ENCODE data around the gene SH3PXD2A. TPM values are rescaled to one million over a fixed set of nuclear protein-coding genes. Genes with fewer than 3 reads are reported as not detected.
"Not testable (repeated sequence)": the region's sequence is repeated elsewhere in the genome, so short reads cannot be mapped to it uniquely, and the experiment has no call there.

Gene SH3PXD2A
- total RNA-seq, 1 donor from 2014 or later, result 12.2 TPM

- no peaks in the 10 kb centered on the region for H3K27me3 ChIP-seq (ENCODE audit: control insufficient read depth, insufficient read depth, low read length)
- no peak overlapping the region for H3K4me3 ChIP-seq (ENCODE audit: low read depth, low read length)
- DNase-seq (ENCODE audit: low read depth), result no peak
- H3K36me3 ChIP-seq (ENCODE audit: control insufficient read depth, insufficient read depth, low read length), result no peaks in the 10 kb centered on the region
- TF ChIP-seq, protein P1, sequence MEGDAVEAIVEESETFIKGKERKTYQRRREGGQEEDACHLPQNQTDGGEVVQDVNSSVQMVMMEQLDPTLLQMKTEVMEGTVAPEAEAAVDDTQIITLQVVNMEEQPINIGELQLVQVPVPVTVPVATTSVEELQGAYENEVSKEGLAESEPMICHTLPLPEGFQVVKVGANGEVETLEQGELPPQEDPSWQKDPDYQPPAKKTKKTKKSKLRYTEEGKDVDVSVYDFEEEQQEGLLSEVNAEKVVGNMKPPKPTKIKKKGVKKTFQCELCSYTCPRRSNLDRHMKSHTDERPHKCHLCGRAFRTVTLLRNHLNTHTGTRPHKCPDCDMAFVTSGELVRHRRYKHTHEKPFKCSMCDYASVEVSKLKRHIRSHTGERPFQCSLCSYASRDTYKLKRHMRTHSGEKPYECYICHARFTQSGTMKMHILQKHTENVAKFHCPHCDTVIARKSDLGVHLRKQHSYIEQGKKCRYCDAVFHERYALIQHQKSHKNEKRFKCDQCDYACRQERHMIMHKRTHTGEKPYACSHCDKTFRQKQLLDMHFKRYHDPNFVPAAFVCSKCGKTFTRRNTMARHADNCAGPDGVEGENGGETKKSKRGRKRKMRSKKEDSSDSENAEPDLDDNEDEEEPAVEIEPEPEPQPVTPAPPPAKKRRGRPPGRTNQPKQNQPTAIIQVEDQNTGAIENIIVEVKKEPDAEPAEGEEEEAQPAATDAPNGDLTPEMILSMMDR (IDR thresholded peaks at IDR 0.05; ENCODE audit: insufficient read depth, low read length, poor library complexity, severe bottlenecking), result no peak
Observed at GRCh38 chr10:103818105-103818504, 37.3 kb downstream of the SH3PXD2A start.

DNA sequence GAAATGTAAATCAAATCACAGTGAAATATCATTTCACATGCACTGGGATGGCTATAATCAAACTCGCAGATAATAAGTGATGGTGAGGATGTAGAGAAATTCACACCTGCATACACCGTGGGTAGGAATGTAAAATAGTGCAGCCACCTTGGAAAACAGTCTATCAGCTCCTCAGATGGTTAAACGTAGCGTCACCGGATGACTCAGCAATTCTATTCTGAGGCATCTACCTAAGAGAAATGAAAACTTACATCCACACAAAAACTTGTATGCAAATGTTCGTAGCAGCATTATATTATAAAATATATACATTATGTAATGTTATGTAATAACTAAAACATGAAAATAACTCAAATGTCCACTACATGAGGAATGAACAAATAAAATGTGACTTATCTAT is 38.9 kb downstream of the SH3PXD2A start:
- Histone ChIP-seq H3K36me3 (ENCODE audit: control insufficient read depth, insufficient read depth, low read length) (no peaks in the 10 kb centered on the region), H3K4me3 (ENCODE audit: low read depth, low read length) (no peak overlapping the region), H3K27me3 (ENCODE audit: control insufficient read depth, insufficient read depth, low read length) (no peaks in the 10 kb centered on the region)
- no peak for DNase-seq (ENCODE audit: low read depth)
- TF ChIP-seq, protein P1 (IDR thresholded peaks at IDR 0.05; ENCODE audit: insufficient read depth, low read length, poor library complexity, severe bottlenecking), result no peak

DNA sequence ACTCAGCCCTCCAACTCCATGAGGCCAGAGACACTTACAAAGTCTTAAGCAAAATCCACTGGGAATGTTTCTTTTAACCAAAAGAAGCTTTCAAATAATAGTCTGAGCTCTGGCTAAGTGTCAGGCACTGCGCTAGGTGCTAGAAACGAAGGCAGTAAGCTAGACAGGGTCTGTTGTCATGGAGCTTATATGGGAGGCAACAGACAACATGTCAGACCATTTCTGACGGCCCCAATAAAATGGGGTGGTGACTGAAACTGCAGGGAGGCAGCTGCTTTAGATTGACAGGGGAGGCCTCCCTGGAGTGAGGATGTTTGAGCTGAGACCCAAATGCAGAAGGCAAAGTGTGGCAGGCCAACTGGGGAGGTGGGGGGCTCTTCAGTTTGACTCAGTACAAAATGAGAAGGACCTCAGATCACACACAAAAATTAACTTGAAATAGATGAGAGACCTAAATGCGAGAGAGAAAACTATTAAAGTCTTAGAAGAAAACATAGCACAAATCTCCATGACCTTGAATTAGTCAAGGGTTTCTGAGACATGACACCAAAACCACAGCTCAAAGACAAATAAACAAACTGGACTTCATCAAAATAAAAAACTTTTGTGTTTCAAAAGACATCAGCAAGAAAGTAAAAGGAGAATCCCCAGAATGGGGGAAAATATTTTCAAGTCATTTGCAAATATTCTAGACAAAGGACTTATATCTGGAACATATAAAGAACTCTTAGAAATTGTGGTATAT is 40.6 kb downstream of the SH3PXD2A start:
- Histone ChIP-seq H3K27me3 (ENCODE audit: control insufficient read depth, insufficient read depth, low read length) (no peaks in the 10 kb centered on the region), H3K36me3 (ENCODE audit: control insufficient read depth, insufficient read depth, low read length) (no peaks in the 10 kb centered on the region), H3K4me3 (ENCODE audit: low read depth, low read length) (no peak overlapping the region)
- TF ChIP-seq, protein P1 (IDR thresholded peaks at IDR 0.05; ENCODE audit: insufficient read depth, low read length, poor library complexity, severe bottlenecking), result no peak
- no peak for DNase-seq (ENCODE audit: low read depth)

DNA sequence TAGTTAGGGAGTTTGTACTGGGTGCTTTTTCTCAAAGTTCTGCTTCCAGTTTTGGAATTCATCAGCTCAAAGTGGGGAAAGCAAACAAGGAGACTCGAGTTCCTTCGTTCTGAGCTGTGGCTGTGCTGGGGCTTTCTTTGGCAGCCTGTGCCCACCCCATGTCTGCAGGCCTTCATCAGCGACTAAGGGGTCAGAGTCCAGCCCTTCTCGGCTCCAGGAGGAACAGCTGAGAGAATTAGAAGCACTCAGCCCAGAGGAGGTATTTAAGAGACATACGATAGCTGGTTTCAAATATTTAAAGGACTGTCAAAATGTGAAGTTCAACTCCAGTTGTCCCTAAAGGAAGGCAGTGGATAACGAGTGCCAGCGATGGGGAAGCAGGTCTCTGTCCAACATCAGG is 41.3 kb downstream of the SH3PXD2A start:
- Histone ChIP-seq H3K4me3 (ENCODE audit: low read depth, low read length) (no peak overlapping the region), H3K36me3 (ENCODE audit: control insufficient read depth, insufficient read depth, low read length) (no peaks in the 10 kb centered on the region), H3K27me3 (ENCODE audit: control insufficient read depth, insufficient read depth, low read length) (no peaks in the 10 kb centered on the region)
- TF ChIP-seq, protein P1 (IDR thresholded peaks at IDR 0.05; ENCODE audit: insufficient read depth, low read length, poor library complexity, severe bottlenecking), result no peak
- no peak for DNase-seq (ENCODE audit: low read depth)

- not testable (repeated sequence) for H3K4me3 ChIP-seq (ENCODE audit: low read depth, low read length); H3K36me3 ChIP-seq (ENCODE audit: control insufficient read depth, insufficient read depth, low read length); H3K27me3 ChIP-seq (ENCODE audit: control insufficient read depth, insufficient read depth, low read length); DNase-seq (ENCODE audit: low read depth)
Observed at GRCh38 chr10:103813312-103813711, 42.1 kb downstream of the SH3PXD2A start.

- Histone ChIP-seq H3K27me3 (ENCODE audit: control insufficient read depth, insufficient read depth, low read length) (no peaks in the 10 kb centered on the region), H3K4me3 (ENCODE audit: low read depth, low read length) (no peak overlapping the region), H3K36me3 (ENCODE audit: control insufficient read depth, insufficient read depth, low read length) (no peaks in the 10 kb centered on the region)
- TF ChIP-seq, protein P1 (IDR thresholded peaks at IDR 0.05; ENCODE audit: insufficient read depth, low read length, poor library complexity, severe bottlenecking), result no peak
- no peak for DNase-seq (ENCODE audit: low read depth)
Observed at GRCh38 chr10:103812432-103812831, 42.9 kb downstream of the SH3PXD2A start.
